ENCODE measurements around the gene LINC00305.

GRCh38 chr18:64175432-64175831 is 26.5 kb upstream of the LINC00305 start:
- no peak for TF ChIP-seq MAX (IDR thresholded peaks at IDR 0.05)
- no peak for TF ChIP-seq TAF1 (IDR thresholded peaks at IDR 0.05; ENCODE audit: low read depth)
- TF ChIP-seq REST (IDR thresholded peaks at IDR 0.05; ENCODE audit: low read depth): no peak
- no peak for TF ChIP-seq NFIC (IDR thresholded peaks at IDR 0.05)
- TF ChIP-seq RAD21 (IDR thresholded peaks at IDR 0.05; ENCODE audit: low read depth): no peak
- TF ChIP-seq TCF12 (IDR thresholded peaks at IDR 0.05; ENCODE audit: low read depth): no peak
- no peak for TF ChIP-seq YY1 (IDR thresholded peaks at IDR 0.05; ENCODE audit: low read depth)
- no peak for TF ChIP-seq TEAD4 (IDR thresholded peaks at IDR 0.05)
